ENCODE measurements around the gene TBC1D17. TPM values are rescaled to one million over a fixed set of nuclear protein-coding genes. Genes with fewer than 3 reads are reported as not detected.

Gene TBC1D17
- total and polyA plus RNA-seq, 2 of the 13 experiments (the other 11 are each of a cell fraction or from before 2014, with no cell fraction given) = 9.7 to 16.9 TPM

- TF ChIP-seq, protein P1, sequence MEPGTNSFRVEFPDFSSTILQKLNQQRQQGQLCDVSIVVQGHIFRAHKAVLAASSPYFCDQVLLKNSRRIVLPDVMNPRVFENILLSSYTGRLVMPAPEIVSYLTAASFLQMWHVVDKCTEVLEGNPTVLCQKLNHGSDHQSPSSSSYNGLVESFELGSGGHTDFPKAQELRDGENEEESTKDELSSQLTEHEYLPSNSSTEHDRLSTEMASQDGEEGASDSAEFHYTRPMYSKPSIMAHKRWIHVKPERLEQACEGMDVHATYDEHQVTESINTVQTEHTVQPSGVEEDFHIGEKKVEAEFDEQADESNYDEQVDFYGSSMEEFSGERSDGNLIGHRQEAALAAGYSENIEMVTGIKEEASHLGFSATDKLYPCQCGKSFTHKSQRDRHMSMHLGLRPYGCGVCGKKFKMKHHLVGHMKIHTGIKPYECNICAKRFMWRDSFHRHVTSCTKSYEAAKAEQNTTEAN (CRISPR knock-in tag; conservative IDR thresholded peaks at IDR 0.05) = no peak
These were observed 13.9 kb downstream of the TBC1D17 start (continued) for GRCh38 chr19:49891393-49891792.

DNA sequence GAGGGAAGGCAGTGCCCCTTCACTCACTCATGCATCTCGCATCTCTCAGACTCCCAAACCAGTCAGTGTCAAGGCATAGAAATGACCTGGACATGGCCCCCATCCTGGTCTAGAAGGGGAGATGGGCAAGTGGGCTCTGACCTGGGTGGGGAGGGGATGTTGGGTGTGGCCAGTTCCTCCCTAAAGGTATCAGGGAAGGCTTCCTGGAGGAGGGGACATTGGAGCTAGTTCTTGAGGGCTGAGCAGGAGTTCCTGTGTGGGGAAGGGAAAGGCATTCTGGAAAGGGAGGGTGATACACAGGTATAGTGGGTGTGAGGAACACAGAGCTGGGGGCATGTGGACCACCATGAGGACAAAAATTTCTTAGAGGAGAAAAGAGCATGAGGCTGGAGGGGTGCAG is 15.2 kb downstream of the TBC1D17 start:
- intact Hi-C loops (cut with micrococcal nuclease; ENCODE audit: unreplicated experiment) (no loop called here), in situ Hi-C loops (cut with HindIII; ENCODE audit: extremely low pct_ligation_motif_present, low pct_unique_long_range_greater_than_20kb) (no loop called here)
- Histone ChIP-seq H4K20me1 (ENCODE audit: insufficient read depth, low read length) (no peaks in the 10 kb centered on the region), H3K4me3 (replicated peaks in 1 of 3; ENCODE audit: insufficient read depth in 1 of 3, low read depth in 2 of 3, low read length in 3 of 3) (no peak overlapping the region), H3K27me3 (ENCODE audit: control insufficient read depth in 1 of 2, insufficient read depth in 2 of 2, low read length in 2 of 2) (peaks cover 9 to 17% of the 10 kb centered on the region in 2 experiments; a peak in 4 of 5 replicates), H3K9ac (ENCODE audit: insufficient read depth, low read depth, low read length) (no peak overlapping the region), H3K4me1 (ENCODE audit: insufficient read depth, low read length) (peaks cover 15% of the 10 kb centered on the region), H3K4me2 (ENCODE audit: low read depth, low read length) (no peak overlapping the region), H3K9me3 (ENCODE audit: low read length) (no peaks in the 10 kb centered on the region), H3K36me3 (replicated peaks in 1 of 2; ENCODE audit: control insufficient read depth in 1 of 2, insufficient read depth in 2 of 2, low read length in 2 of 2) (no peaks in the 10 kb centered on the region), H2AFZ (ENCODE audit: low read length) (no peak overlapping the region), H3K27ac (ENCODE audit: extremely low read length, insufficient read depth, low read length) (no peak overlapping the region), H3K79me2 (ENCODE audit: insufficient read depth, low read length) (no peaks in the 10 kb centered on the region)
- FAIRE-seq (no peak), ATAC-seq (no peak), DNase-seq (ENCODE audit: low spot score) (no peak)
- WGBS (ENCODE audit: low lambda C conversion rate) = 54% methylated on average over 1 of the region's 1 CpG
- CTCF ChIA-PET (ENCODE audit: low intra/inter-chr PET ratio, low total read pairs) = no interaction called here
- TF ChIP-seq ZFP36 (IDR thresholded peaks at IDR 0.05; ENCODE audit: borderline replicate concordance, low read depth, low read length, partially characterized antibody) (peak; percentile 22), SP140L (CRISPR knock-in tag; IDR thresholded peaks at IDR 0.05; ENCODE audit: borderline replicate concordance) (no peak)
- BruUV-seq (replicated peaks) = no TSS peak
- POLR2A ChIA-PET = no interaction called here

GRCh38 chr19:49894011-49894664 is 16.6 kb downstream of the TBC1D17 start:
- Histone ChIP-seq H4K20me1 (ENCODE audit: insufficient read depth, low read length) (no peaks in the 10 kb centered on the region), H3K9me3 (ENCODE audit: low read length) (no peaks in the 10 kb centered on the region), H3K4me1 (ENCODE audit: insufficient read depth, low read length) (peaks cover 18% of the 10 kb centered on the region), H3K36me3 (replicated peaks in 1 of 2; ENCODE audit: control insufficient read depth in 1 of 2, insufficient read depth in 2 of 2, low read length in 2 of 2) (no peaks in the 10 kb centered on the region), H3K9ac (ENCODE audit: insufficient read depth, low read depth, low read length) (no peak overlapping the region), H2AFZ (ENCODE audit: low read length) (no peak overlapping the region), H3K79me2 (ENCODE audit: insufficient read depth, low read length) (no peaks in the 10 kb centered on the region), H3K27ac (ENCODE audit: extremely low read length, insufficient read depth, low read length) (no peak overlapping the region), H3K4me2 (ENCODE audit: low read depth, low read length) (no peak overlapping the region), H3K27me3 (ENCODE audit: control insufficient read depth in 1 of 2, insufficient read depth in 2 of 2, low read length in 2 of 2) (peaks cover 9 to 17% of the 10 kb centered on the region in 2 experiments; a peak in 4 of 5 replicates), H3K4me3 (replicated peaks in 1 of 3; ENCODE audit: insufficient read depth in 1 of 3, low read depth in 2 of 3, low read length in 3 of 3) (no peak overlapping the region)
- TF ChIP-seq, protein P2, sequence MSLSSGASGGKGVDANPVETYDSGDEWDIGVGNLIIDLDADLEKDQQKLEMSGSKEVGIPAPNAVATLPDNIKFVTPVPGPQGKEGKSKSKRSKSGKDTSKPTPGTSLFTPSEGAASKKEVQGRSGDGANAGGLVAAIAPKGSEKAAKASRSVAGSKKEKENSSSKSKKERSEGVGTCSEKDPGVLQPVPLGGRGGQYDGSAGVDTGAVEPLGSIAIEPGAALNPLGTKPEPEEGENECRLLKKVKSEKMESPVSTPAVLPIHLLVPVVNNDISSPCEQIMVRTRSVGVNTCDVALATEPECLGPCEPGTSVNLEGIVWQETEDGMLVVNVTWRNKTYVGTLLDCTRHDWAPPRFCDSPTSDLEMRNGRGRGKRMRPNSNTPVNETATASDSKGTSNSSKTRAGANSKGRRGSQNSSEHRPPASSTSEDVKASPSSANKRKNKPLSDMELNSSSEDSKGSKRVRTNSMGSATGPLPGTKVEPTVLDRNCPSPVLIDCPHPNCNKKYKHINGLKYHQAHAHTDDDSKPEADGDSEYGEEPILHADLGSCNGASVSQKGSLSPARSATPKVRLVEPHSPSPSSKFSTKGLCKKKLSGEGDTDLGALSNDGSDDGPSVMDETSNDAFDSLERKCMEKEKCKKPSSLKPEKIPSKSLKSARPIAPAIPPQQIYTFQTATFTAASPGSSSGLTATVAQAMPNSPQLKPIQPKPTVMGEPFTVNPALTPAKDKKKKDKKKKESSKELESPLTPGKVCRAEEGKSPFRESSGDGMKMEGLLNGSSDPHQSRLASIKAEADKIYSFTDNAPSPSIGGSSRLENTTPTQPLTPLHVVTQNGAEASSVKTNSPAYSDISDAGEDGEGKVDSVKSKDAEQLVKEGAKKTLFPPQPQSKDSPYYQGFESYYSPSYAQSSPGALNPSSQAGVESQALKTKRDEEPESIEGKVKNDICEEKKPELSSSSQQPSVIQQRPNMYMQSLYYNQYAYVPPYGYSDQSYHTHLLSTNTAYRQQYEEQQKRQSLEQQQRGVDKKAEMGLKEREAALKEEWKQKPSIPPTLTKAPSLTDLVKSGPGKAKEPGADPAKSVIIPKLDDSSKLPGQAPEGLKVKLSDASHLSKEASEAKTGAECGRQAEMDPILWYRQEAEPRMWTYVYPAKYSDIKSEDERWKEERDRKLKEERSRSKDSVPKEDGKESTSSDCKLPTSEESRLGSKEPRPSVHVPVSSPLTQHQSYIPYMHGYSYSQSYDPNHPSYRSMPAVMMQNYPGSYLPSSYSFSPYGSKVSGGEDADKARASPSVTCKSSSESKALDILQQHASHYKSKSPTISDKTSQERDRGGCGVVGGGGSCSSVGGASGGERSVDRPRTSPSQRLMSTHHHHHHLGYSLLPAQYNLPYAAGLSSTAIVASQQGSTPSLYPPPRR (CRISPR knock-in tag; IDR thresholded peaks at IDR 0.05; ENCODE audit: borderline replicate concordance) = no peak
- TF ChIP-seq NR2C2 (CRISPR knock-in tag; IDR thresholded peaks at IDR 0.05; ENCODE audit: borderline replicate concordance) = no peak
- no TSS peak for BruUV-seq (replicated peaks)
- ATAC-seq = no peak
- no peak for FAIRE-seq
- WGBS (ENCODE audit: low lambda C conversion rate) = 52% methylated on average over 12 of the region's 18 CpGs
- ChIA-PET POLR2A (no interaction called here), CTCF (ENCODE audit: low intra/inter-chr PET ratio, low total read pairs) (no interaction called here)
- DNase-seq (ENCODE audit: low spot score) = no peak
- in situ Hi-C loops (cut with HindIII; ENCODE audit: extremely low pct_ligation_motif_present, low pct_unique_long_range_greater_than_20kb) = no loop called here
- intact Hi-C loops (cut with micrococcal nuclease; ENCODE audit: unreplicated experiment) = no loop called here
